ENCODE measurements around the gene ZNF175.

The ZNF175 gene

DNA sequence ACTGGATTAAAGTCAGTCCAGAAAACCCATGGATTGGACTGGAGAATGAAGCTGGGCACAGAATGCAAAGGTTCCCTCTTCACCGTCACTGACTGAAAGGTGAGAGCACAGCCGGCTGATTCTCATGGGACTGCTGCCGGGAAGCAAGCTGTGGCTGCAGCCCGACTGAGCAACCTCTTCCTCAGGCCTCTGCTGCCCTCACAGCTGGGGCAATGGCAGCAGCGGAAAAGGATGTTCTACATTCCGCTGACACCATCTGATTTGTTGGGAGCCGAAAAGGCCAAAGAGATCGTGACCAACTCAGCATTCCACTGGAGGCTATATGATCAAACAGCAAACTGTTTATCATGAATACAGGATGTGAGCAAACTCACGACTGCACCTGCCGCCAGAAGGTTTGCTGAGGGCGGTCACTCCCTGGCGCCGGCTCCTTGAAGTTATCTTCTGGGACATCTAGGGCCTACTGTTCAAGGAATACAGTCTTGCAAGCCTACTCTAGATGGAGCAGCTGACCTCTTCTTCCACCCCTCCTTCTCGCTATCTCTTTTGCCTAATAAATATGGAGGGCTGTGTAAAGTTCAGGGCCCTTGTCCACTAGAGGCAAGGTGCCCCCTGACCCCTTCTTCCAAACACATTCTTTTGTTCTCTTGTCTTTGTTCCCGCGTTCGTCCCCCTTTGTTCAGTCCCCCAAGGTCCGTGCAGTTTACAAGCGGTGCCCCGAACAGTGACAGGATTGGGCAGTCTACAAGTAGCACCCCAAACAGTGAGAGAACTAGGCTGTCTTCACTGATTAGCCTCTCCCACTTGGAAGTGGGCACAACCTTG lies 20.0 kb upstream of the ZNF175 start:
- no peak for DNase-seq (ENCODE audit: low read depth)

DNA sequence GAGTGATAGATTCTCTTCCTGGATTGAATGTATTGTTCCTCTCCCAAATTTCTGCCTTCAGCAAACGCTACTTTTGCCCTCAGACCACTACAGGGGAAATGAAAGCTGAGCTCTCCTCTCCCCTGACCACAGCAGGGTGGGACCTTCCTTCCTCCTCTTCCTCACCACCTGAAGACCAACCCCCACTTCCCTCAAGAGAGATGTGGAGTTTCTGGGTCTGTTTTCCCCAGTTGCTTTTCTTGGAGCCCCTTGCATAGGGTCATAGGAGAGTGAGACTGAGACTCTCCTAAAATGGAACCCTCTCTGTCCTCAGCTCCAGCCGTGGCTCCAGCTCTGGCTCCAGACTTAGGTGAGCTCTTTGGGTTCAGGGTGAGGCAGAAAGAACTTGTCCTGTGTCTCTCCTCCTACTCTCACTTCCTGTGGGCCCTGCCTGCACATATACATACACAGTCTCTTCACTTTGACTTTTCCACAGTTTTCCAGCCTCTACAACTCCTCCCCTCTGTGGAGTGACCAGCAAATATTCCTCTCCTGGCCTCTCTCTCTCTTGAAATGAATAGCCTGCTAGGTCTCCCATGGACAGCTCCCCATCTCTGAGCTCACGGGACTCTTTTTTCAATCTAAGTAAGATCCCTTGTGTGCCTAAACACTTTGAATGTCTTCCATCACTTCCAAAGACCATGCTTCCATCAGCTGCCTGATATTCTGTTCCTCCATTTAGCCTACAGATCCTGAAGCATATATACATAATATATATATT lies 19.2 kb upstream of the ZNF175 start:
- no peak for DNase-seq (ENCODE audit: low read depth)

DNA sequence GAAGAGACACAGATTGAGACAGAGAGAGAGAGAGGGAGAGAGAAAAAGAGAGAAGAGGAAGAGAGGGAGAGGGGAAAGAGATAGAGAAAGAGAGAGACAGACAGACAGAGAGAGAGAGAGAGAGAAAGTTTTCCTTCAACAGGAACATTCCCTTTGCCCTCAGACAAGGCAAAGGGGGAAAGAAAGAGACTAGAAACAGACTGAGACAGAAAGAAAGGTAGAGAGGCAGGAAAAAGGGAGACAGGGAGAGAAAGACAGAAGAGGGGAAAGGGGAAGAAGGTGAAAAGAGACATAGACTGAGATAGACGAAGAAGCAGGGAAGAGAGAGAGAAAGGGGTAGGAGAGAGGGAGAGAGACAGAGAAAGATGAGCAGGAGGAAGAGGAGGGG lies 18.5 kb upstream of the ZNF175 start:
- no peak for DNase-seq (ENCODE audit: low read depth)

DNA sequence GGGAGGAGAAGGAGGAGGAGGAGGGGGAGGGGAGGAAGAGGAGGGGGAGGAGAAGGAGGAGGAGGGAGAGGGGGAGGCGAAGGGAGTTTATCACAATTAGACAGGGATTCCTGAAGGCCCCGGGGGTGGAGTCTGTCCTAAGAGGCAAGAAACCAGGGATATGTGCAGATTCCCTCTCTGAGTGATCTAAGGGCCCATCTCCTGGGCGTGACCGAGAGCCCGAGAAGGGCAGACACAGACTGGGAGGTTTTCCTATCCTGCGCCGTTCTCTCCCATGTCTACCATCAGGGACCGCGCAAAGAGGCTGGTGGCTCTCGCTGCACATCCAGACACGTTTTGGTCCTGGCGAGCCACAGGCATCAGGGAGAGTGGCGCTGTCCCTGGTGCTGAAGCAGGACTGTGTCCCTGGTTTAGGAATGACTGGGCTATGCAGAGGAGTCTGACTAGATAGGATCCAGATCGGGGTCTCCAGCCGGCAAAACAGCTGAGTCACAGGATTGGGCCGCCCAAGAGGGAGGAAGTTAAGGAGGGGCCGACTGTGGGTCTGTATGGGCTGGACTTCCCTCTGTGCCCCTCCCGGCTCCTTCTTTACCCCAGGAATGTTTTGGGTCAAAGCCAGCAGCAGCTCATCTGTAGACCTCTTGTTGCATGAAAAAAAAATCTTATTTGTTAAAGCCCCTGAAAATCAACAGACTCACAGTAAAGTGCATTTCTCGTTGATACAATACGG lies 17.9 kb upstream of the ZNF175 start:
- DNase-seq (ENCODE audit: low read depth), result no peak

DNA sequence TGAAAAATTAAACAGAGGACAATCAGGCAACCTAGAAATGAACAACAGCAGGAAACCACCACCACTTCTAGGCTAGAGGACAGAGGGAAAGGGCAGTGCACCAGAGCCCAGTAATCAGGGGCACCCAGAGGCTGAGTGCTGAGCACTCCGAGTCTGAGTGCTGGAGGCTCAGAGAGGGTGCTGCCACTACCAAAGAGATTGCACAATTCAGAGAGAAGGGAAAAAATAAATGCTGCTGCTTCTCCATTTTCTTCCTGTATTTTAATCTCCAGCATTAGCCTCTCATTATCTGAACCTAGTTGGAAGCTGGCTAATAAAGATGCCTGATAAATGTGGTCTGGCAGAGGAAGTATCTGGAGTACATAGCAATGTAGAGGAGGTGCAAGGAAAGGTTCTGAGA lies 11.8 kb upstream of the ZNF175 start:
- DNase-seq (ENCODE audit: low read depth), result no peak

DNA sequence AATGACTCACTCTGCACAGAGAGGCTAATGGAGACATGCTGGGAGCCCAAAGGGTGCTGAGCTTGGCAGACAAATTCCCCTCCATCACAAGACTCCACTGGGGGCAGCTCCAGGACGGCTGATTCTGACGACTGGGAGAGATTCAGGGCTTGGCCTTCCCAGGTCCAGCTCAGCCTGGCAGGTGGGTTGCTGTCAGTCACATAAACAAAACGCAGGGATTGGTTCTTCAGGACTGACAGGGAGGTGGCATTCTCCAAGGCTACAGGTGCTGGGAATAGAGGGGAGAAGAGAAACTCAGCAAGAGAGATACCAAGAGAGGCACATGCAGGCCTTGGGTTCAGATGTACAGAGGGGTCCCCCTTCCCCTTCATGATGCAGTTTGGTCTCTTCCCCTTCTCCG lies 10.7 kb upstream of the ZNF175 start:
- no peak for DNase-seq (ENCODE audit: low read depth)

DNA sequence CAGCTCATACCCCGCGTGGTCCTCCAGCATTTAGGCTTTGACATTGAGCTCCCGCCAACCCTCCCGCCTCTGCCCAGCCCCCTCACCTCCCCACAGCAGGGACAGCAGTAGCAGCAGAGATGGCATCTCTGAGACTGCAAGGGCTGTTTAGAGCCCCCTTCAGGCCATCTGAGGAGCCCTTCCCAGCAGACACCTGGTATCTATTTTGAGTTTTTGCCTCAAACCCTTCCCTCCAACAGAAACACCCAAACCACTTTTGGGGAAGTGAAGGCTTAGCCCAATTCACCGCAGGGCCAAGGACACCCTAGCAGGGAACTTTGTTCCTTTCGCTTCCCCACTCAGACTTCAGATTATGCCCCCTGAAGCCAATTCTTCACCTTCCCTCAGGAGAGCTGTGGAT lies 6.3 kb upstream of the ZNF175 start:
- DNase-seq (ENCODE audit: low read depth), result no peak

DNA sequence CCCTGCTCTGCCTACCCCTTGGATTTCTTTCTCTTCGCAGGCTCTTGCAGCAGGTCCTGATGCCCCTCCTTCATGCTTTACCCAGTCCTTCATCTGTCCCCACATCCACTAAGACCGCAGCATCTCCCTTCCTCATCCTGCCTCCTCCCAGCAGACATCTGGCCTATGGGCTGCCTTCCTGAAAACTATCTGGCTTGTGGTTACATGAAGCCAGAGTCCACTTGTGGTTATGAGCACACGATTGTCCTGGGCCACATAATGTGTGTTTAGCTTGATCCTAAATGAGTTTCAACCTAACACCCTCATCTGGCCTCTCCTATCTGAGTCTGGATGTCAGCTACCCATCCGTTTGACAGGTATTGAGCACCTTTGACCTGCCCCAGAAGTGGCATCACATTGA lies 5.5 kb upstream of the ZNF175 start:
- no peak for DNase-seq (ENCODE audit: low read depth)

DNA sequence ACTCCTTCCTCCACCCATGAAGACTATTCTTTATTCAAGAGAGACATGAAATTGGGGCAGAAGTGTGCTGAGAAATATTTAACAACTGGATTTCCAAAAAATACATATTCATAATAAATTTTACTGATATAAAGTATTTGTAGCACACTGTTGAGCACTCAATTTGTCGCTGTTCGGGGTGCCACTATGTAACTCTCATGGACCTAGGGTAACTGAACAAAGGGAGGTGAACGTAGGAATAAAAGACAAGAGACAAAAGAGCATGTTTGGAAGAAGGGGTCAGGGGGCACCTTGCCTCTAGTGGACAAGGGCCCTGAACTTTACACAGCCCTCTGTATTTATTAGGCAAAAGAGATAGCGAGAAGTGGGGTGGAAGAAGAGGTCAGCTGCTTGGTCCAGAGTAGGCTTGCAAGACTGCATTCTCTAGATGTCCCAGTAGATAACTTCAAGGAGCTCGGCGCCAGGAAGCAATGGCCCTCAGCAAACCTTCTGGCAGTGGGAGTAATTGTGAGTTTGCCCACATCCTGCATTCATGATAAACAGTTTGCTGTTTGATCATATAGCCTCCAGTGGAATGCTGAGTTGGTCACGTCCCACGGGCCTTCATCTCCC lies 4.5 kb upstream of the ZNF175 start:
- no peak for DNase-seq (ENCODE audit: low read depth)

DNA sequence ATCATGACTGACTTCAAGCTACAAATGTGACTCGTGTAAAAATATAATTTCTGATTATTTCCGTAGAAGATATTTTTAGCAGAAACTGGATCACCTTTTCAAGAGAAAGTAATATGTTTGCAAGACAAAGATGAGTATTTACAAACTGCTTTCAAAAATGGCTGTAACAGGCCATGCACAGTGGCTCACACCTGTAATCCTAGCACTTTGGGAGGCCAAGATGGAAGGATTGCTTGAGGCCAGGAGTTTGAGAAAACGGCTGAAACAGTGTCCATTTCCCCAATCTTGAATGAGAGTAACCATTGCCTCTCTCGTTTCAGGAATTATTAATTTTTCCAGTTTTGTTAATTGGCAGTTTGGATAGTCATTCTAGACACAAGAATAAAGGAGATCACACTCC lies 3.5 kb upstream of the ZNF175 start:
- DNase-seq (ENCODE audit: low read depth), result no peak

DNA sequence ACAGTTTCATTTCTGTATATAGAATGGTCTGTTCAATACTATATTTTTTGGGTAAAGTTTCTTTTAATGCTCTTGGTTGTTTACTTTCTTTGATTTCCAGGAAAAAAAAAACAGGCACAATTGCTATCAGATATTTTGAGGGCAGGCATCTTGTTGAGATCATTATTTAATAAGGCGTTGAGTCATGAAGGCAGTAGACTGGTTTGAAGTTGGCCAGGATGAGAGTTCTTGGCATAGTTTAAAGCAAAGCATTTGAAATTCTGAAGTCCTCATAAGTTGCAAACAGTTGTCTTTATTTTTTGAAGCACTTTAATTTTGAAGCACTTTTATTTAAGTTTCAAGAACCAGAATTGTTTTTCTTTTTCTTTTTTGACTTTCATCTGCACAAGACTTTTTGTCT lies 2.6 kb upstream of the ZNF175 start:
- no peak for DNase-seq (ENCODE audit: low read depth)

DNA sequence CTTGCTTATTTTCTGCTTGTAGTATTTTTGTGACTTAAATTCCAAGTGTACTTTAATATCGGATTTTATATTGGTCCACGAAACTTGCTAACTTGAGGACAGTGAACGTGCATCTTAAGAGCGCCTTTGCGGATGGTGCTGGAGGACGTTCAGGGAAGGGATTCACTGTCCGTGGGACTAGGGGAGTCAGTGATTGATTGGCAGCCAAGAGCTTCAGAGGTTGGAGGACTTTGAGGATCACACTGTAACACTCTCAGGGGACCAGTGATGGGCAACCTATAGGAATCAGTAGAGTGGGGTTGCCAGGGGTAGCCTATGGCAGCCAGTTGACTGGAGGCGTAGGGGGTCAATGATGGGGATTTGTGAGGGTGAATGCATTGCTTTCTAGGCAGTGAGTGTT lies 516 bp downstream of the ZNF175 start:
- no peak for DNase-seq (ENCODE audit: low read depth)

DNA sequence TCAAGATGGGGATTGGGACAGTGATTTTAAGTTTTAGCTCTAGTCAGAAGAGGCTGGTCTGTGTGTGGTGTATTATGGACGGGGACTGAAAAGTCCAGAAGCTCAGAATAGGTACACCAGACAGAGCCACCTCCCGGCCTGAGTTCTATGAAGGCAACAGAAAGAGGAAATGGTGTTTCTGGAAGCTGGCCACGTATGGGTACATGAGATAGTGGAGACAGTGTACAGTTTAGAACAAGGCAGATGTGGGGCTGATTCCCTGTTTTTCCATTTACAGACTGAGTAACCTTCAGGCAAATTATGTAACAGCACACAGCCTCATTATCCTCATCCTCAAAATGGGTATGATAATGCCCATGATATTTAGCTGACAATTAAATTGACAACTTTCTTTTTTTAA lies 1.3 kb downstream of the ZNF175 start:
- DNase-seq (ENCODE audit: low read depth), result no peak

DNA sequence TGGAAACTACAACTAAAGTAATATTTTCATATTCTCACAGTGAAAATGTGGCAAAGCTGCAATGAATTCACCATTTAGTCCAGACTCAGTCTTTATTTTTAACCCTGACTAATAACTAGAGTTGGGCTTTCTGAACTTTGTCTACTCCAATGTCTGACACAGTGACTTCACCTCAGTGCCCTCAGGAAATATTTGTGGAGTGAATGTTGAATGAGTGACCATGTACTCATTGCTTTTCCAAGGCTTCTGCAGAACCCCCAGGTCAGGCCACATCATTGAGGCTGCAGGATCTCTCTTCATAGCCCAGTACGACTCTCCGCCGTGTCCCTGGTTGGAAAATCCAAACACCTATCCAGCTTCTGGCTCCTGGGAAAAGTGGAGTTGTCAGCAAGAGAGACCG lies 1.8 kb downstream of the ZNF175 start:
- no peak for DNase-seq (ENCODE audit: low read depth)

DNA sequence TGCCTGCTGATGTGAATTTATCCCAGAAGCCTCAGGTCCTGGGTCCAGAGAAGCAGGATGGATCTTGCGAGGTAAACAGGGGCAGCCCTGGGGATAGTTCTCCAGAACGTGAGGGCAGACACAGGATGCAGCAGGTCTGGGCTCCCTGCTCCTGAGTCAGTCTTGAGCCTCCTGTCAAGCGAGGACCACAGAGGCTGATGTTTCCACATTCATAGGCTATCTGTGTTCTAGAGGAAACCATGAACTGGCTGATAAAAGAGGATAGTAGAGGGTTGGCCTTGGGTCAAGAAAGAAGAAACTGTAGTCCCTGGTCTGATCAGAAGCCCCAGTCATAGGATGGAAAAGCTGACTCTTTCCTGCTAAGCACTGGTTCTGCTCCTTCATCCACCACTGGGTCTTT lies 2.2 kb downstream of the ZNF175 start:
- no peak for DNase-seq (ENCODE audit: low read depth)

DNA sequence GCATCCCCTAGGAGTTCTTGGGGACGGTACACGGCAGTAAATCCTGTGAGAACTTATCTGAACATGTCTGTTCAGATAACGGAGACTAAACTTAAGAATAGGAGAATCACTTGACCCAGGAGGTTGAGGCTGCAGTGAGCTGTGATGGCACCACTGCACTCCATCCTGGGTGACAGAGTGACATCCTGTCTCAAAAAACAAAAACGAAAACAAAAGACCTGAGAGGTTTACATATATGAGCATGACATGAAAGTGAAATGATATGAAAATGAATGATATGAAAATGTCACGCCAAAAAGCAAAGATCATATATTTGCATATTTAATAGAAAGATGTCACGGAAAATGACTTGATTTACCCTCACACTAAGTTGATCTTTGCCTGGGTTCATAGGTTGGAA lies 5.8 kb downstream of the ZNF175 start:
- DNase-seq (ENCODE audit: low read depth), result no peak

DNA sequence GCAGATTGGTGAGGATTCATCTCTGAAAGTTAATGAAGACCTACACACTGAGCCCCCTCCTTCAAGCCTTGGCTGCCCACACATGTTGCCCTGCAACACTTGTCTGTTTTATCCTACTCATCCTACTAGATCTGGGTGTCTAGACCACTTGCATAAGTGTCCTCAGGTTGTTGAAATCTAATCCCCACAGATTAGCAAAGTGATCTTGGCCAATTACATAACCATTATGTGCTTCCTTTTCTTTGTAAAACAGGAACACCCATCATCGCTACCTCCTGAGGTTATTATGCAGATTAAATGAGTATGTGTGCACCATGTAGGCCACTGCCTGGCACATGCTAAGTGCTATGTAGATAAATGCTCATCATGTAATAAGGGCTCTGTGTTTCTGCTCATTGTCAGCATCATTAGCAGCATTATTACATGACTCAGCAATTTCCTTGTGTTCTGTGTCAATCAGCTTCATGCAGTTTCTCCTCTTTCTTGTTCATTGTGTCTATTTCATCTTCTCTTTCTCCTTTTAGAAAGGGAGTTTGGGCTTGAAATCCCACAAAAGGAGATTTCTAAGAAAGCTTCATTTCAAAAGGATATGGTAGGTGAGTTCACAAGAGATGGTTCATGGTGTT lies 15.1 kb downstream of the ZNF175 start:
- no peak for DNase-seq (ENCODE audit: low read depth)

DNA sequence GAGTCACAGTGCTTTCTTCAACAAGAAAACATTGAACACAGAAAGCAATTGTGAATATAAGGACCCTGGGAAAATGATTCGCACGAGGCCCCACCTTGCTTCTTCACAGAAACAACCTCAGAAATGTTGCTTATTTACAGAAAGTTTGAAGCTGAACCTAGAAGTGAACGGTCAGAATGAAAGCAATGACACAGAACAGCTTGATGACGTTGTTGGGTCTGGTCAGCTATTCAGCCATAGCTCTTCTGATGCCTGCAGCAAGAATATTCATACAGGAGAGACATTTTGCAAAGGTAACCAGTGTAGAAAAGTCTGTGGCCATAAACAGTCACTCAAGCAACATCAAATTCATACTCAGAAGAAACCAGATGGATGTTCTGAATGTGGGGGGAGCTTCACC lies 15.7 kb downstream of the ZNF175 start:
- DNase-seq (ENCODE audit: low read depth), result no peak

DNA sequence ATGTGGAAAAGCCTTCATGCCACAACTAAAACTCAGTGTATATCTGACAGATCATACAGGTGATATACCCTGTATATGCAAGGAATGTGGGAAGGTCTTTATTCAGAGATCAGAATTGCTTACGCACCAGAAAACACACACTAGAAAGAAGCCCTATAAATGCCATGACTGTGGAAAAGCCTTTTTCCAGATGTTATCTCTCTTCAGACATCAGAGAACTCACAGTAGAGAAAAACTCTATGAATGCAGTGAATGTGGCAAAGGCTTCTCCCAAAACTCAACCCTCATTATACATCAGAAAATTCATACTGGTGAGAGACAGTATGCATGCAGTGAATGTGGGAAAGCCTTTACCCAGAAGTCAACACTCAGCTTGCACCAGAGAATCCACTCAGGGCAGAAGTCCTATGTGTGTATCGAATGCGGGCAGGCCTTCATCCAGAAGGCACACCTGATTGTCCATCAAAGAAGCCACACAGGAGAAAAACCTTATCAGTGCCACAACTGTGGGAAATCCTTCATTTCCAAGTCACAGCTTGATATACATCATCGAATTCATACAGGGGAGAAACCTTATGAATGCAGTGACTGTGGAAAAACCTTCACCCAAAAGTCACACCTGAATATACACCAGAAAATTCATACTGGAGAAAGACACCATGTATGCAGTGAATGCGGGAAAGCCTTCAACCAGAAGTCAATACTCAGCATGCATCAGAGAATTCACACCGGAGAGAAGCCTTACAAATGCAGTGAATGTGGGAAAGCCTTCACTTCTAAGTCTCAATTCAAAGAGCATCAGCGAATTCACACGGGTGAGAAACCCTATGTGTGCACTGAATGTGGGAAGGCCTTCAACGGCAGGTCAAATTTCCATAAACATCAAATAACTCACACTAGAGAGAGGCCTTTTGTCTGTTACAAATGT lies 16.4 kb downstream of the ZNF175 start:
- no peak for DNase-seq (ENCODE audit: low read depth)

DNA sequence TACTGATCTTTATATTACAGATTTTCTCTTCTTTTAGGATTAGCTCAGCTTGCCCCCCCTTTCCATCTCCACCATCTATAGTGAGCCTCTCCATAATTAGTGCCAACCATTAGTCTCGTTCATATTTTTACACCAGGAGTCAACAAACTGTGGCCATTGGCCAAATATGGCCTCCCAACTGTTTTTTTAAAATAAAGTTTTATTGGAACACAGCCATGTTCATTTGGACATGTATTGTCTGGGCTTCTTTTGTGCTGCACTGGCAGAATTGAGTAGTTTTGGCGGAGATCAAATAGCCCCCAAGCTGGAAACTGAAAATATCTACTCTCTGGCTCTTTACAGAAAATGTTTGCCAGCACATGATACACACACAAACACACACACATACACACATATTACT lies 18.4 kb downstream of the ZNF175 start:
- DNase-seq (ENCODE audit: low read depth), result no peak

DNA sequence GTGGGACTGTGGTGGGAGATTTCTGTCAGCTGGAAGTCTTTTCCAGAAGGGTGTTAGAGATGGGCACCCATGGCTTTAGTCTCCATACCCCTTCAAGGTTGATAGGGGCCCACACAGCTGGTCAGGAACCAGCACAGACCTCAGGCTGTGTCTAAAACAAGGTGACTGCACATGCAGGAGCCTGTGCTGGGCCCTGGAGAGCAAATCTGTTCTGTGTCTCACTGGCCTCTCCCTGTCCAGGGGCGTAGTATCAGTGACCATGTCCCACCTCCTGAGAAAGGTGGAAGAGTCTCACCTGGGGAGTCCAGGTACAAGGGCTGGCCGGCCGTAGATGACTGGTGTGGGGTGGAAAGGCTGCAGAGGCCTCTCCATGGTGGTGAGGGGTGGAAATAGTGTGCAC lies 19.4 kb downstream of the ZNF175 start:
- no peak for DNase-seq (ENCODE audit: low read depth)
